Panc1 (cell line): ENCODE measurements around the gene LHPP. TPM values are rescaled to one million over a fixed set of nuclear protein-coding genes. Genes with fewer than 3 reads are reported as not detected.

Experiments
- ATAC-seq: fragments of 200-7000 bp; cut with Tn5 transposase; 2 replicates; pipeline ENCODE4 v1.9.1; 2020; ENCODE audit warnings: mild to moderate bottlenecking, moderate library complexity
- BruUV-seq: library from RNA; stranded (reverse); fragments of 400-500 nt; replicated peaks from 2 replicates; lab custom pipeline; 2021; lab: Mats Ljungman, UMichigan
- CTCF ChIA-PET: fragments of 300-600 bp; sonication (Branson Sonifier 250); formaldehyde crosslinking; loops from one replicate; lab custom pipeline; 2022; ENCODE audit warnings: antibody characterized with exemption; lab: Charles Lee
- POLR2A ChIA-PET: fragments of 300-600 bp; sonication (Branson Sonifier 250); formaldehyde crosslinking; loops from one replicate; lab custom pipeline; 2022; ENCODE audit warnings: antibody characterized with exemption; lab: Charles Lee
- DNase-seq: peaks from one replicate; pipeline ENCODE4 v3.0.0-alpha.2; 2010; ENCODE audit warnings: low read depth, low spot score
- H3K27ac ChIP-seq: 2 replicates; pipeline ENCODE4 v1.5.1; 2011; ENCODE audit warnings: mild to moderate bottlenecking, low read length, inconsistent platforms
- H3K27me3 ChIP-seq: fragments of 200-500 bp; sonication (Bioruptor generic); 2 replicates; pipeline ENCODE4 v1.6.0; 2014; ENCODE audit warnings: low read length, inconsistent platforms; ENCODE audit not compliant: control insufficient read depth, insufficient read depth
- H3K36me3 ChIP-seq: fragments of 200-500 bp; sonication (Bioruptor generic); 2 replicates; pipeline ENCODE4 v1.5.1; 2014; ENCODE audit warnings: inconsistent platforms, mild to moderate bottlenecking, low read length, moderate library complexity; ENCODE audit not compliant: control insufficient read depth, insufficient read depth
- H3K4me1 ChIP-seq: 2 replicates; pipeline ENCODE4 v1.5.1; 2011; ENCODE audit warnings: inconsistent platforms, mild to moderate bottlenecking, low read length, moderate library complexity; ENCODE audit not compliant: control insufficient read depth, insufficient read depth
- H3K4me3 ChIP-seq, 2 experiments: 2 replicates each; pipeline ENCODE4 v1.5.1; 2011 to 2012; ENCODE audit warnings: low read depth in 2 of 2, low read length in 2 of 2, mild to moderate bottlenecking in 2 of 2, inconsistent platforms in 1 of 2, moderate library complexity in 1 of 2
- H3K9me3 ChIP-seq: fragments of 200-500 bp; sonication (Bioruptor generic); 2 replicates; pipeline ENCODE4 v1.5.1; 2014; ENCODE audit warnings: low read depth, mild to moderate bottlenecking, inconsistent platforms, low read length, moderate library complexity; ENCODE audit not compliant: control insufficient read depth, insufficient read depth
- CTCF ChIP-seq: fragments of 450-650 bp; IDR thresholded peaks from 2 replicates; pipeline ENCODE4 v1.5.1; 2017; ENCODE audit warnings: mild to moderate bottlenecking
- POLR2AphosphoS5 ChIP-seq: IDR thresholded peaks from 2 replicates; pipeline ENCODE4 v1.6.1; 2012; ENCODE audit warnings: mild to moderate bottlenecking, low read depth, low read length, moderate library complexity
- REST ChIP-seq, 2 experiments: IDR thresholded peaks; 2 replicates each; pipeline ENCODE4 v1.6.1; 2011 to 2012; ENCODE audit warnings: low read depth in 2 of 2, control low read depth in 1 of 2, low read length in 1 of 2, mild to moderate bottlenecking in 1 of 2, moderate library complexity in 1 of 2; ENCODE audit not compliant: insufficient read depth in 1 of 2
- SIN3A ChIP-seq: IDR thresholded peaks from 2 replicates; pipeline ENCODE4 v1.6.1; 2012; ENCODE audit warnings: low read depth, mild to moderate bottlenecking, low read length, moderate library complexity, borderline replicate concordance; ENCODE audit not compliant: insufficient read depth
- TCF7L2 ChIP-seq: IDR thresholded peaks from 2 replicates; pipeline ENCODE4 v1.6.1; 2011; ENCODE audit warnings: mild to moderate bottlenecking, low read depth, low read length, inconsistent platforms
- in situ Hi-C: cut with HindIII; loops from 2 replicates; pipeline ENCODE4 v1.10.0; 2016; ENCODE audit warnings: low sequenced_read_pairs, low pct_unique_long_range_greater_than_20kb
- intact Hi-C: fragments of 100-400 bp; cut with micrococcal nuclease; formaldehyde crosslinking; loops from one replicate; pipeline ENCODE4 v1.10.0; 2022; ENCODE audit not compliant: unreplicated experiment
- total RNA-seq: library from RNA; stranded (reverse); gene quantifications from one replicate; pipeline ENCODE4 v1.2.1, GENCODE V29; 2021; ENCODE audit not compliant: unreplicated experiment

The LHPP gene
- total RNA-seq, 1 experiment from 2014 or later = 15.0 TPM

GRCh38 chr10:124447751-124448466, 13.7 kb upstream of the LHPP start:
- Histone ChIP-seq H3K27ac (no peak overlapping the region), H3K36me3 (peaks cover 2% of the 10 kb centered on the region; the same call in 1 of the 2 replicates), H3K9me3 (no peaks in the 10 kb centered on the region), H3K4me1 (peaks cover 15% of the 10 kb centered on the region), H3K4me3 (peak overlapping the region in 1 of 2 experiments; percentile 8; a peak in 2 of 4 replicates), H3K27me3 (peaks cover 57% of the 10 kb centered on the region)
- ChIA-PET POLR2A (interaction anchor here (0.6 to 0.7 kb wide), 2 partner anchors 14 to 300 kb away, joined by 8 to 14 read pairs; partner anchors contain the start of gene LHPP), CTCF (no interaction called here)
- DNase-seq = no peak
- no peak for TF ChIP-seq REST (IDR thresholded peaks at IDR 0.05; ENCODE audit: insufficient read depth in 1 of 2, low read depth in 2 of 2, low read length in 1 of 2)
- no peak for TF ChIP-seq SIN3A
- no peak for TF ChIP-seq TCF7L2
- TF ChIP-seq CTCF = no peak
- no peak for TF ChIP-seq POLR2AphosphoS5
- BruUV-seq = no TSS peak
- ATAC-seq = no peak
- intact Hi-C loops (no loop called here), in situ Hi-C loops (no loop called here)

GRCh38 chr10:124448696-124449169, 12.9 kb upstream of the LHPP start:
- no peak overlapping the region for H3K27ac ChIP-seq
- no peak for DNase-seq
- H3K4me3 ChIP-seq = peak overlapping the region in 1 of 2 experiments; percentile 39; a peak in 1 of 4 replicates
- H3K36me3 ChIP-seq = peaks cover 2% of the 10 kb centered on the region; the same call in 1 of the 2 replicates
- peaks cover 15% of the 10 kb centered on the region for H3K4me1 ChIP-seq
- H3K27me3 ChIP-seq = peaks cover 60% of the 10 kb centered on the region
- TF ChIP-seq POLR2AphosphoS5 (no peak), SIN3A (no peak), REST (IDR thresholded peaks at IDR 0.05; ENCODE audit: insufficient read depth in 1 of 2, low read depth in 2 of 2, low read length in 1 of 2) (no peak), CTCF (peak; percentile 51; the same call in 1 of the 2 replicates), TCF7L2 (no peak)
- POLR2A ChIA-PET = no interaction called here
- intact Hi-C loops = no loop called here
- in situ Hi-C loops = no loop called here
- no peaks in the 10 kb centered on the region for H3K9me3 ChIP-seq
- no peak for ATAC-seq
- CTCF ChIA-PET = no interaction called here
- no TSS peak for BruUV-seq
